ENCODE results near the gene PRKN. TPM values are rescaled to one million over a fixed set of nuclear protein-coding genes. Genes with fewer than 3 reads are reported as not detected.

Gene PRKN
- total and polyA plus RNA-seq, 2 donors, result 3.5 to 6.5 TPM

GRCh38 chr6:161635975-161636374, 1091.6 kb downstream of the PRKN start:
- Histone ChIP-seq H3K36me3 (ENCODE audit: insufficient read depth) (no peaks in the 10 kb centered on the region), H3K27ac (ENCODE audit: low read depth) (no peak overlapping the region), H3K4me1 (ENCODE audit: insufficient read depth) (no peaks in the 10 kb centered on the region), H3K4me3 (ENCODE audit: low read depth, low read length) (no peak overlapping the region)
- no peak for DNase-seq (ENCODE audit: extremely low spot score)
- 88% methylated on average over 6 of the region's 6 CpGs for WGBS

DNA sequence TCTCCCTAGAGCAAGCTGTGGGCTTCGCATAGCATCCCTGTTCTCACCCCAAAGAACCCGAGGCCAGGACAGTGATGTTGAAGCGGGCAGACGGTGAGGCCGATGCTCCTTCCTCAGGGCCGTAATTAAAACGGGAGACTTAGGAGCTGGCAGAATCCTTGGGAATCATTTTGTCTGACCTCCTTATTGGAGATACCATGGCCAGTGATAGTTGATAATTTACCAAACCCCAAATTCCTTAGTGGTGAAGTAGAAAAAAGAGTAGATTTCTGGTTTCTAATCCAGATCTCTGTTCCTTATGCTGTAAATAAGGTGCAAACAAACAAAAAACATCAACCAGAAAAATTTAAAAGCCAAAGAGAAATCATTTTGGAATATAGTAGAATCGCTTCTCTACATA, 1092.7 kb downstream of the PRKN start:
- DNase-seq (ENCODE audit: extremely low spot score), result no peak
- H3K4me3 ChIP-seq (ENCODE audit: low read depth, low read length), result no peak overlapping the region
- no peaks in the 10 kb centered on the region for H3K4me1 ChIP-seq (ENCODE audit: insufficient read depth)
- no peaks in the 10 kb centered on the region for H3K36me3 ChIP-seq (ENCODE audit: insufficient read depth)
- WGBS, result 96% methylated on average over 8 of the region's 8 CpGs
- no peak overlapping the region for H3K27ac ChIP-seq (ENCODE audit: low read depth)

- DNase-seq (ENCODE audit: extremely low spot score), result peak; percentile 25
- 36% methylated on average over 2 of the region's 2 CpGs for WGBS
- Histone ChIP-seq H3K27ac (ENCODE audit: low read depth) (no peak overlapping the region), H3K4me3 (ENCODE audit: low read depth, low read length) (no peak overlapping the region), H3K36me3 (ENCODE audit: insufficient read depth) (no peaks in the 10 kb centered on the region), H3K4me1 (ENCODE audit: insufficient read depth) (no peaks in the 10 kb centered on the region)
These were observed 1095.8 kb downstream of the PRKN start for GRCh38 chr6:161631676-161632194.

- WGBS, result 61% methylated on average over 6 of the region's 6 CpGs
- DNase-seq (ENCODE audit: extremely low spot score), result no peak
- Histone ChIP-seq H3K4me1 (ENCODE audit: insufficient read depth) (no peaks in the 10 kb centered on the region), H3K27ac (ENCODE audit: low read depth) (no peak overlapping the region), H3K4me3 (ENCODE audit: low read depth, low read length) (no peak overlapping the region), H3K36me3 (ENCODE audit: insufficient read depth) (no peaks in the 10 kb centered on the region)
These were observed 1096.9 kb downstream of the PRKN start for GRCh38 chr6:161630674-161631073.

DNA sequence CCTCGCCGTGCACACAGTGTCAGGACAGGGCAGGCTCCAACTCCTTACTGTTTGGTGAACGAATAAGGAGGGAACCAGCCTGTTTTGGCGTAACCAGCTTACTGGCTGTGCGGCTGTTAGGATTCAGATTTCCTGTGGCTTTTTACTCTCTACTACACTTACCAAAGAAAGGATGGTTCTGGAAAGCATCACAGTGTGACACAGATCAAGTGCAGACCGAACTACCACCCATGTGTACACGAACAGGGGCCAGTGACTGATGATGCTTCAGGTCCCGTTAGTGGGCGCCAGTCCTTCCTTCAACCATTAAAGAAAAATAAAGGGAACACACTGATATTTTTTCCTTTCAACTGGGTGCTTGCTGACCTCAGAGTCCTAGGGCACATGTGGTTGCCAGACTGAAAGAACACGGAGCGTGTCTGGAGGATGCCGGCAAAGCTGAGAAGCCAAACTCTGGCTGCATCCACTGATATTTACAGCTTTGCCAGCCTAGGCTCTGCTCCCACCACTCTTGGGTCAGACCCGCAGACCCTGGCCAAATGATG, 1101.4 kb downstream of the PRKN start:
- H3K4me3 ChIP-seq (ENCODE audit: low read depth, low read length), result no peak overlapping the region
- H3K27ac ChIP-seq (ENCODE audit: low read depth), result no peak overlapping the region
- no peaks in the 10 kb centered on the region for H3K36me3 ChIP-seq (ENCODE audit: insufficient read depth)
- no peak for DNase-seq (ENCODE audit: extremely low spot score)
- 94% methylated on average over 13 of the region's 13 CpGs for WGBS
- H3K4me1 ChIP-seq (ENCODE audit: insufficient read depth), result no peaks in the 10 kb centered on the region

GRCh38 chr6:161624111-161624510, 1103.5 kb downstream of the PRKN start:
- H3K4me1 ChIP-seq (ENCODE audit: insufficient read depth), result no peaks in the 10 kb centered on the region
- DNase-seq (ENCODE audit: extremely low spot score), result no peak
- WGBS, result 42% methylated on average over 4 of the region's 4 CpGs
- H3K4me3 ChIP-seq (ENCODE audit: low read depth, low read length), result no peak overlapping the region
- no peak overlapping the region for H3K27ac ChIP-seq (ENCODE audit: low read depth)
- no peaks in the 10 kb centered on the region for H3K36me3 ChIP-seq (ENCODE audit: insufficient read depth)

DNA sequence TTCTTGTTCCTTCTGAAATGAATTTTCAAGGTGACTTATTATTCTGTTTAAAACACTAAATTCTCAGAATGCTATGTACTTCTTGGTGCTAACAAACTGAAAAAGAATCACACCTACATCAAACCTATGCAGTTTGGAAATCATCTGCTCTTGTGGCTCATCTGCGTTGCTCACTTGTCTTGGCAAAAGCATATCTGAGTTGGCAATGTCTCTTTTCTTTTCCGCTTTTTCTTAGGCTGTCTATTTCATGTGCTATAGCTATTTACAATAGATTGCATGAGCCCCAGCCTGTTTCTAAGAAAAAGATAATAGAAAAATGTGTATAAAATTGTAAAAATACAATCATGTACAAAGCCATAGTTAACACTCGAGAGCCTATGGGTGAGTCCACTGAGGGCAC, 1104.8 kb downstream of the PRKN start:
- H3K36me3 ChIP-seq (ENCODE audit: insufficient read depth), result no peaks in the 10 kb centered on the region
- H3K27ac ChIP-seq (ENCODE audit: low read depth), result no peak overlapping the region
- 41% methylated on average over 3 of the region's 3 CpGs for WGBS
- H3K4me3 ChIP-seq (ENCODE audit: low read depth, low read length), result no peak overlapping the region
- DNase-seq (ENCODE audit: extremely low spot score), result no peak
- no peaks in the 10 kb centered on the region for H3K4me1 ChIP-seq (ENCODE audit: insufficient read depth)

DNA sequence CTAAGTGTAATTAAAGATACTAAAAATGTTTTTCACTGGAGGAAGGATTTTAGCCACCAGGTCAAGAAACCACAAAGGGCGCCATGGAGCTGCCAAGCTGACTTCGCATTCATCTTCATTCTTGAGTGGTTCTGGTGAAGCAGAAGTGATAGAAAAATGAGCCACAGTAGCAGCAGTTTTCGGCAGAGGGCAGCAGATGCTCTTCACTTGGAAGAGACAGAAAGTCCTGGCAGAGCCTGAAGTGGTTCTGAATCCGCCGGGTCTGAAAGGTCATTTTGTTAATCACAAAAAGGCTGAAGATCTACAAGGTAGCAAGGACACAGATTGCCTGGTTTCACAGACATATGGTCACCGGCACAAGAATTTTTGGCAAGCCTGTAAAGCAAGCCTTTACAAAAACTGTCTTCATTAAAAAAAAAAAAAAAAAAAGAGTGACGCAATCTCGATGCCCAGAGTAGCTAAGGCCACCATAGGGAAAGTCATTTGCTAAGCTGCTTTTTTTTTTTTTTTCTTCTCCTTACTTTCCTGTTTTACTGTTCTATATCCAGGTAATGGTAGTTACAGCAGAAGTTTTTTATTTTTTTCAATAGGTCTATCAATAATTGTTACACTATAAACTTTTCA, 1108.6 kb downstream of the PRKN start:
- DNase-seq (ENCODE audit: extremely low spot score), result no peak
- H3K36me3 ChIP-seq (ENCODE audit: insufficient read depth), result no peaks in the 10 kb centered on the region
- no peaks in the 10 kb centered on the region for H3K4me1 ChIP-seq (ENCODE audit: insufficient read depth)
- 58% methylated on average over 8 of the region's 8 CpGs for WGBS
- H3K27ac ChIP-seq (ENCODE audit: low read depth), result no peak overlapping the region
- H3K4me3 ChIP-seq (ENCODE audit: low read depth, low read length), result no peak overlapping the region

GRCh38 chr6:161613711-161614110, 1113.9 kb downstream of the PRKN start:
- 98% methylated on average over 2 of the region's 2 CpGs for WGBS
- Histone ChIP-seq H3K4me1 (ENCODE audit: insufficient read depth) (no peaks in the 10 kb centered on the region), H3K27ac (ENCODE audit: low read depth) (no peak overlapping the region), H3K36me3 (ENCODE audit: insufficient read depth) (no peaks in the 10 kb centered on the region), H3K4me3 (ENCODE audit: low read depth, low read length) (no peak overlapping the region)
- no peak for DNase-seq (ENCODE audit: extremely low spot score)

GRCh38 chr6:161608771-161609170, 1118.8 kb downstream of the PRKN start:
- Histone ChIP-seq H3K36me3 (ENCODE audit: insufficient read depth) (no peaks in the 10 kb centered on the region), H3K4me1 (ENCODE audit: insufficient read depth) (no peaks in the 10 kb centered on the region), H3K4me3 (ENCODE audit: low read depth, low read length) (no peak overlapping the region), H3K27ac (ENCODE audit: low read depth) (no peak overlapping the region)
- DNase-seq (ENCODE audit: extremely low spot score), result no peak
- WGBS, result 98% methylated on average over 3 of the region's 3 CpGs

GRCh38 chr6:161607696-161608297, 1119.8 kb downstream of the PRKN start:
- Histone ChIP-seq H3K36me3 (ENCODE audit: insufficient read depth) (no peaks in the 10 kb centered on the region), H3K27ac (ENCODE audit: low read depth) (no peak overlapping the region), H3K4me3 (ENCODE audit: low read depth, low read length) (no peak overlapping the region), H3K4me1 (ENCODE audit: insufficient read depth) (no peaks in the 10 kb centered on the region)
- DNase-seq (ENCODE audit: extremely low spot score), result no peak
- WGBS, result 96% methylated on average over 6 of the region's 6 CpGs

GRCh38 chr6:161602359-161602758, 1125.2 kb downstream of the PRKN start:
- Histone ChIP-seq H3K36me3 (ENCODE audit: insufficient read depth) (no peaks in the 10 kb centered on the region), H3K4me3 (ENCODE audit: low read depth, low read length) (no peak overlapping the region), H3K4me1 (ENCODE audit: insufficient read depth) (no peaks in the 10 kb centered on the region), H3K27ac (ENCODE audit: low read depth) (no peak overlapping the region)
- DNase-seq (ENCODE audit: extremely low spot score), result no peak
- WGBS, result 94% methylated on average over 1 of the region's 1 CpG

DNA sequence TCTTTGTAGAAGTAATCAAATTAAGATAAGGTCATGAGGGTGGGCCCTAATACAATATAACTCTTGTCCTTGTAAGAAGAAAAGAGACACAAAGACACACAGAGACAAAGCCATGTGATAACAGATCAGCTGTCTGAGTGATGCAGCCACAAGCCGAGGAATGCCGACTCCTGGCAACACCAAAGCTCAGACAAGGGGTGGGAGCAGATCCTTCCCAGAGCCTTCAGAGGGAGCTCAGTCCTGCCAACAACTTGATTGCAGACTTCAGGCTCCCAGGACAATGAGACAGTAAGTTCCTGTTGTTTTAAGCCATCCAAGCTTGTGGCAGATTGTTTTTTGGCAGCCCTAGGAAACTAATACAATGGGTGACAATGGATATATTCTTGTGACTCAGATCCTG, 1128.7 kb downstream of the PRKN start:
- H3K4me3 ChIP-seq (ENCODE audit: low read depth, low read length), result no peak overlapping the region
- no peak for DNase-seq (ENCODE audit: extremely low spot score)
- no peaks in the 10 kb centered on the region for H3K4me1 ChIP-seq (ENCODE audit: insufficient read depth)
- H3K36me3 ChIP-seq (ENCODE audit: insufficient read depth), result no peaks in the 10 kb centered on the region
- 83% methylated on average over 2 of the region's 2 CpGs for WGBS
- H3K27ac ChIP-seq (ENCODE audit: low read depth), result no peak overlapping the region

DNA sequence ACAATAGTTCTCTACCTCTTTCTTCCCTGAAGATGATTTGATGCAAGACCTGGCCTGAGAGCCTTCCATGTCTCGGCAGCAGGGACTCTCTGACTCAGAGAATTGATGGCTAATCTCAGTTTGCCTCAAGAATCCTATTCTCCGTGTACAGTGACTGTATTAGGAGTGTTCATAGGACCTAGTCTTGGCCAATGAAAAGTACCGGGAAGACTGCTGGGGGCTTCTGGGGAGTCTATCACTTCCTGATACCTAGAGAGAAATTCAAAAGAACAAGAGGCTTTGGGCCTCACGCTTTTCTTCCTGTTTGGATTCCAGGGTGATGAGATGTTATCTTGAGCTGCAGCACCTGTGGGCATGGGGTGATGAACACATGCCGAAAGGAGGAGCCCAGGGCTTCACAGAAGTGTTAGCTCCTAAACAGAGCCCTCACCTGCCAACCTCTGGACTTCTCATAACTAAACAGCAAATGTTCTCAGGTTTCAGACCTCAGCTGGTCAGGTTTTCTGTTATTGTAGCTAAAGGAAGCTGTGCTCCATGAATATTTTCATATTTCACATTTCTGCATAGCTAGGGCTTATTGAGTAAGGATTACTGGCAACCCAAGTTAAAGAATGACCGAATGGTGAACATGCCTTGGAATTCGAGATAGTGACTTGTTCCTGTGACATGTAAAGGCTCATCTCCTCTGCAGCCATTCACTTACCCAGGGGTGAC, 1130.6 kb downstream of the PRKN start:
- Histone ChIP-seq H3K4me3 (ENCODE audit: low read depth, low read length) (no peak overlapping the region), H3K36me3 (ENCODE audit: insufficient read depth) (no peaks in the 10 kb centered on the region), H3K27ac (ENCODE audit: low read depth) (no peak overlapping the region), H3K4me1 (ENCODE audit: insufficient read depth) (no peaks in the 10 kb centered on the region)
- whole genome bisulfite sequencing, result 83% methylated on average over 7 of the region's 7 CpGs
- DNase-seq (ENCODE audit: extremely low spot score), result no peak
